NCI-H510A (cell line): ENCODE data around the gene RNF144B.
A peak's percentile ranks its signal among the peaks of the same experiment; 100 is the strongest.

Experiments used
- DNase-seq: peaks from one replicate; lab custom pipeline; 2025; lab: John Stamatoyannopoulos, UW

The RNF144B gene

GRCh38 chr6:18488526-18489270 is 101.5 kb downstream of the RNF144B start:
- DNase-seq: no peak

- no peak for DNase-seq
Observed at GRCh38 chr6:18489335-18489734, 102.2 kb downstream of the RNF144B start.

DNA sequence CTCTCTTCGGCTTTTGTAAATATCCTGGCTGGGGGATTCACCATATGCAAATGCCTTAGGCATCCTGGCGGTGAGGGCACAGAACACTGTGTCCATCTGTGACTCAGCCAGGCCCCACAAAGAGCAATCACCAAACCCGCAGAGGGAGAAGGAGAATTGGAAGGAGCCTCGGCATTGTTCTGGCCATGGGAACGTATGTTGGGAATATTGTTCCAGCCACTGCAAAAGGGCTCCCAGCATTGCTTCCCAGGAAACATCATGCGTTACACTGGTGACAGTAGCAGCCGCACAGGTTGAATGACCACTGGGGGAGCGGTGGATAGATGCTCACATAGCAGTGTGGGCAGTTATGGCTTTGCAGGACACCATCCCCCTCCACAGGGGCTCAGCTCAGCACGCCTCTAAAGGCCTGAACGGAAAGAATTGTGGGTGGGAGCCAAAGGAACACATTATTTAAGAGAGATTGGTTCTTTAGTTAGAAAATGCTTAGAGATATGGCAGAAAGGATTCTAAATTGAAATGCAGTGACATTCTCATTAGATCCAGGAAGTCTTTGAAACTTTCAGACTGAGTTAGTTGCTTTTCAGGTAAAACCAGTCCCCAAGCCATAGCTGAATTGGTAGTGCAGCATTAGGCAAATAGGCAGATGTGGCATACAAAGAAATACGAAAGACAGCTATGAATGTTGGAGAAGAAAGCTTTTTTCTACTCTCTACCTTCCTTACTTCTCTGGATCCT is 104.3 kb downstream of the RNF144B start:
- no peak for DNase-seq

DNA sequence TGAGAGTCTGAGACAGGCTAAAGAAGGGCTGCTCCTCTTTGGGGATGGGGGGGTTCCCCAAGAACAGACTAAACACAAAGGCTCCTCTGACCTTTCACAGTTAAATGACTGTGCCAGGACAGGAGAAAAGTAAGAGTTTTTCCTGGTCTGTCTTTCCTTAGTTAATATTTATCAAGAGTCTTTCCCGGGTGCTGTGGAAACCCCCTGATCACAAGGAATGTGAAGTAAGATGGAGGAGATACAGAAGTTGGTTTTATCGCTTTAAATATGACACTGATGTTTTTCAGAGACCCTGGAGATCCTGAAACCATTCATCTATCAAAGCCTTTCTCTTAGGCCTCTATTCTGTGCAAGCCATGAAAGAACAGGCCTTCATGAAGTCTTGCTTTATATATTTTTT is 105.8 kb downstream of the RNF144B start:
- no peak for DNase-seq

GRCh38 chr6:18493382-18493891 is 106.3 kb downstream of the RNF144B start:
- DNase-seq: no peak

DNA sequence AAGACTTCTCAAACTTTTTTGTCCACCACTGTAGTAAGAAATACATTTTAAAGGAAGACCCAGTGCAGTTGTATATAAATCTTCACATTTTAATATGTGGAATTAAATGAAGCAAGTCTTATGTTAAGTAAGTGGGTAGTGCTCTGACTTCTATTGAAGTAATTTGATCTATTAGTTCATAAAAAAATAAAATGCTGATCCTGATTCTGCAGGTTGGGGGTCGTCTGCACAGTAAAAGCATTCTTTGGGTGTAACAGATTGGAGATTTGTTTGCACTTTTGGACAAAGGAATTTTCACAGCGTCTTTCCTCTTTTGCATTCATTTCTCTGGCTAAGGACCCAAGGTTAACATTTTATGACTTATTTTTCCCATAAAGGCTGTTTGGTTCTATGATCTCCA is 106.8 kb downstream of the RNF144B start:
- no peak for DNase-seq

GRCh38 chr6:18495236-18495635 is 108.1 kb downstream of the RNF144B start:
- DNase-seq: no peak

GRCh38 chr6:18496462-18496861 is 109.3 kb downstream of the RNF144B start:
- DNase-seq: no peak

GRCh38 chr6:18497006-18497405 is 109.9 kb downstream of the RNF144B start:
- no peak for DNase-seq

DNA sequence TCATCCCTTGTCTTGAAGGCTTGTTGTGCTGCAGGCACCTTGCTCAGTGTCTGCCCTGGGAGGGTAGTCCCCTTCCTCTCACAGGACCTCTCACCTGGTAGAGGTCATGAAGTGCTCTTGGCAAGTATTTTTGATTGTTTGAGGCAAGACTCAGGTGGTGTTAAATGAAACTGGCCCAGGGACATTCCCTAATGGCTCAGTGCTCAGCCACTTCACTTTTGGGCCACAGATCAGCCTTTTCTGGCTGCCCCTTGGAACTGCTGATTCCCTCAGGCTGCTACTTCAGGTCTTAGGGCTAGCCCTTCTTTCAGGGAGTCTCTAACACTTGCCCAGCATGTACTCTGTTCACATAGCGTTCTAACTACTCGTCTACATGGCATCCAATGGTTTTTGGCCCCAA is 111.3 kb downstream of the RNF144B start:
- no peak for DNase-seq

DNA sequence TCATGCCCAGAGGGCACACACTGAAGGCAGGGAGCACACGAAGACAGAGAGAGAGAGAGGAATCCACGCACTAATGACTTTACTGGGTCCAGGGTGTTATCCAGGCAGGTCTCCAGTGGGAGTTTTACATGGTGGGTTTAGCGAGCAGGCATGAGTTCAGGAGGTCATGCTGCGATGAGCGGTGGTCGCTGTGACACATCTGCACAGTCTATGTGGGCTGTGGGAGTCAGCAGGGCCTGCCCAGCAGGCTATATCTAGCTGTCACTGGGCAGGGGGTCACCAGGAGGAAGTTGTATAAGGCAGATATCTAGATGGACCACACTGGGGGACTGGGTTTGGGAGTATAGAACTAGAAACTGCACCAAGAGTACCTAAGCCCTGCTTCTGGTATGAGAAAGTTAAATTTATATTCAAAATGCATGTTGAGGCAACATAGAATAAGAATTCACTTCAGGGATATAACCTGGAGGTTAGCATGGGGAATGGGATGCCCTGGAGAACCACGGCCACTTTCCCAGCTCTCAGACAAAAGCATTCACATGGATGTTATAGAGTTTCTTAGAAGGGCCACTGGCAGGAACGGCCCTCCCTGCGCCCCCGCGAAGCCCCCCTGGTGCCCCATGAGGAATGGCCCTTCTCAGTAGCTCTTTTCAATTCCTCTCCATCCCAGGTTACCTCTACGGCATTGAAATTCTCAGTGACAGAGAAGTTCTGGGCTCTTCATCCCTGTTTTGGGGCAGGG is 113.9 kb downstream of the RNF144B start:
- no peak for DNase-seq

GRCh38 chr6:18501663-18502013 is 114.5 kb downstream of the RNF144B start:
- DNase-seq: no peak

- no peak for DNase-seq
Observed at GRCh38 chr6:18503206-18503592, 116.0 kb downstream of the RNF144B start.

GRCh38 chr6:18503593-18504231 is 116.6 kb downstream of the RNF144B start:
- DNase-seq: peak; percentile 33

DNA sequence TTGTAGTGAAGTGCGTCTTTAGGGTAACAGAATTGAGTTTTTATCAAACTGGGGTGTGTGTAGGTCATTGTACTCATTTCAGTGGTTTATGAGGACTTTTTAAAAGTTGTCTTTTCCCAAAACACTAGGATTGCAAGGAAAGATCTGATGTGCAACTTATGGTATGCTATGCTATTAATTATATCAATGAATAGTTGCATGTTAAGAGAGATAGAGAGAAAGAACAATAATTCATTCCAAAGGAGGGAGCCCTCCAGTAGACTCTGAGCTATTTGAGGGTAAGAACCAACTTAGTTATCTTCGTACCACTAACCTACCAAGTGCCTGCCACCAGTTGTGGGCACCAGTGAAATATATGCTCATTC is 117.1 kb downstream of the RNF144B start:
- no peak for DNase-seq

GRCh38 chr6:18506382-18507017 is 119.3 kb downstream of the RNF144B start:
- DNase-seq: peak; percentile 43

DNA sequence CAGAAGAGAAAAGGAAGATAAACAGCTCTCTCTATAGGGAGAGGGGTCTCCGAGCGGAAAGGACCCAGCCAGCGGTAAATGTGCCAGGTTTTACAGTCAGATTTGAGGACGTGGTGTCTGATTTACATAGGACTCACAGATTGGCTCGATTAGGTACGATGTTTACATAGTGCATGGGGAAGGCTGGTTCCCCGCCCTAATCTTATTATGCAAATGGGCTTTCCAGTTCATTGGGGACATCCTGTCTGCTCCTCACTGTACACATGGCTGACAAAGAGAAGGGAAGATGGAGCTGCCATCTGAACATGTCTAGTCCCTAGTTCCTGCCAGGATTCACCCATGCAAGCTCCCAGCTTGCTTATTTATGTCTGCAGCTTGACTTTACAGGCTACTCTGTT is 119.9 kb downstream of the RNF144B start:
- peak; percentile 72 for DNase-seq

- DNase-seq: no peak
Observed at GRCh38 chr6:18507561-18507960, 120.4 kb downstream of the RNF144B start.

GRCh38 chr6:18509871-18510643 is 122.9 kb downstream of the RNF144B start:
- DNase-seq: no peak

DNA sequence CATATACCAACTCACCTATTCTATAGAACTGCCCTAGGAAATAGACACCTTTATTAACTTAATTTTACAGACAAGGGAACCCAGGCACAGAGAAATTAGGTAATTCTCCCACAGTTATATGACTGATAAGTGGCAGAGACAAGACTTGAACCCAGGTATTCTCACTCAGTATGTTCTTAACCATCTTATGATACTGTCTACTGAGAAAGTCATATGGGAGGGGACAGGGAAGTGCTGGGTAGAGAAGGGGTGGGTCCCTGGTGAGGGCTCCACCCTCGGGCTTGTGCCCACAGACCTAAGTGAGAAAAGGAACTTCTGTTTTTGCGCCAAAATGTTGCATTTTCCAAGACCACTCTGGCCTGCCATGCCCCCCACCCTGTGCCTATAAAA is 123.5 kb downstream of the RNF144B start:
- no peak for DNase-seq

DNA sequence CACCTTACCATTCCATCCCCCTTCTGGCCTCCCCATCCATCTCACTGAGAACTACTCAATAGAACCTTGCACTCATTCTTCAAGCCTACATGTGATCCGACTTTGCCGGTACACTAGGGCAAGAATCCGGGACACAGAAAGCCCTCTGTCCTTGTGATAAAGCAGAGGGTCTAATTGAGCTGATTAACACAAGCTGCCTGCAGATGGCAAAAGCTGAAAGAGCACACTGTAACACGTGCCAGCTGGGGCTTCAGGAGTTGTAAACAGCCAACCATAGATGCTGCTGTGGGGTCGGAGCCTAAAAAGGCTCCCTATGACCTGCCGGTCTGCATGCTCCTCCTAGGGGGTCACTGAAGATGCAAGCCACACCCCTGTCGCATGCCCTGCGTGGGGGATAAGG is 124.1 kb downstream of the RNF144B start:
- DNase-seq: no peak
